Endodermal cell (in vitro differentiated cells): ENCODE results near the gene DPP6. TPM values are rescaled to one million over a fixed set of nuclear protein-coding genes. Genes with fewer than 3 reads are reported as not detected.

Experiments
- DNase-seq: peaks from one replicate; pipeline ENCODE4 v3.0.0-alpha.2; 2017
- H3K27ac ChIP-seq: 2 replicates; pipeline ENCODE4 v1.5.1; 2013; ENCODE audit warnings: mild to moderate bottlenecking, low read depth, low read length, moderate library complexity
- H3K27me3 ChIP-seq: 2 replicates; pipeline ENCODE4 v1.6.1; 2013; ENCODE audit warnings: mild to moderate bottlenecking, low read length, moderate library complexity; ENCODE audit not compliant: insufficient read depth, control insufficient read depth, poor library complexity, severe bottlenecking
- H3K36me3 ChIP-seq: 2 replicates; pipeline ENCODE4 v1.7.0; 2013; ENCODE audit warnings: mild to moderate bottlenecking, low read length, moderate library complexity; ENCODE audit not compliant: control insufficient read depth, insufficient read depth
- H3K4me1 ChIP-seq: one replicate; pipeline ENCODE4 v1.7.0; 2013; ENCODE audit warnings: low read length; ENCODE audit not compliant: control insufficient read depth, insufficient read depth
- H3K4me3 ChIP-seq: 2 replicates; pipeline ENCODE4 v1.5.1; 2013; ENCODE audit warnings: mild to moderate bottlenecking, low read length, moderate library complexity
- H3K9ac ChIP-seq: 2 replicates; pipeline ENCODE4 v1.6.1; 2013; ENCODE audit warnings: mild to moderate bottlenecking, low read length, moderate library complexity; ENCODE audit not compliant: poor library complexity, severe bottlenecking; ENCODE audit errors: extremely low read depth
- H3K9me3 ChIP-seq: 2 replicates; pipeline ENCODE4 v1.6.1; 2013; ENCODE audit warnings: mild to moderate bottlenecking, low read length, moderate library complexity; ENCODE audit not compliant: control insufficient read depth
- H3K27ac Mint-ChIP-seq: 2 replicates; pipeline ENCODE4 v1.8.0; 2020; ENCODE audit warnings: mixed read lengths
- H3K27me3 Mint-ChIP-seq: 2 replicates; pipeline ENCODE4 v1.8.0; 2021; ENCODE audit warnings: mild to moderate bottlenecking, mixed read lengths; ENCODE audit not compliant: insufficient read depth
- H3K36me3 Mint-ChIP-seq: 2 replicates; pipeline ENCODE4 v1.8.0; 2020; ENCODE audit warnings: low read depth, mixed read lengths
- H3K4me1 Mint-ChIP-seq: 2 replicates; pipeline ENCODE4 v1.8.0; 2020; ENCODE audit warnings: mixed read lengths
- H3K4me3 Mint-ChIP-seq: 2 replicates; pipeline ENCODE4 v1.8.0; 2020; ENCODE audit warnings: mild to moderate bottlenecking, moderate library complexity, mixed read lengths
- H3K9me3 Mint-ChIP-seq: 2 replicates; pipeline ENCODE4 v1.8.0; 2020; ENCODE audit warnings: mild to moderate bottlenecking, mixed read lengths
- CTCF ChIP-seq: fragments of 200-600 bp; sonication (generic); conservative IDR thresholded peaks from 2 replicates; pipeline ENCODE4 v1.5.0; 2021; ENCODE audit warnings: antibody characterized with exemption, mild to moderate bottlenecking
- WGBS, 2 experiments: methylation state at CpG; one replicate each; pipeline versions ENCODE4 v1.1.5 to v1.1.7; 2013; ENCODE audit warnings: missing lambda C conversion rate in 2 of 2, mixed read lengths in 1 of 2; ENCODE audit not compliant: insufficient coverage in 1 of 2, insufficient read length in 1 of 2; 5-methylcytosine and 5-hydroxymethylcytosine counted together
- total RNA-seq, 2 donors: library from RNA; stranded (reverse); fragmentation: NEBNext Ultra II Directional in 1 of 2; extraction: Animal tissue kit (Norgen Biotek cat#: 25700) in 1 of 2; gene quantifications; 2 replicates in 1 of 2; 3 replicates in 1 of 2; pipeline ENCODE4 v1.2.1, GENCODE V29; 2021

Gene DPP6
- total RNA-seq, 2 donors from 2014 or later: 1.7 to 3.0 TPM

DNA sequence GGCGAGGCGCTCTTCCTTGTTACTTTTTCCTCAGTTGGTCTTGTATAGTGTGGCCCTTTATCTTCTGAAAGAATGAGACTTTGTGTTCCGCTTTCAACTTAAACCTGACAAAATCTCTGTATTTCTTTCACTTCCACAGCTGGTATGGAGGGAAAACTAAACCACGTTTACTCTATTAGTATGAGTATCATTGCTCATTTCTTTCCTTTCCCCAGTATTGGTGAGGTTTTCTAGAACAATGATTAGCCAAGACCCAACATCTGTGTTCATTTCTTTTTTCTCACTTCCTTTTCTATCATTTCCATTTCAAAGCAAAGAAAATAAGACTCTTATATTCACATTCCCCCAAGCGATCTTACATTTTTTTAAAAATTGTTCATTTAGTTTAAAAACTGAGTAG is 785.4 kb downstream of the DPP6 start:
- no peaks in the 10 kb centered on the region for H3K36me3 Mint-ChIP-seq
- H3K9me3 Mint-ChIP-seq: no peaks in the 10 kb centered on the region
- H3K4me1 ChIP-seq: peaks cover 10% of the 10 kb centered on the region
- H3K27ac Mint-ChIP-seq: no peak overlapping the region
- no peaks in the 10 kb centered on the region for H3K27me3 Mint-ChIP-seq
- peaks cover 26% of the 10 kb centered on the region for H3K4me1 Mint-ChIP-seq
- H3K9me3 ChIP-seq: no peaks in the 10 kb centered on the region
- 82 to 91% methylated on average over 3 to 5 of the region's 5 CpGs for WGBS, 2 experiments
- no peak for DNase-seq
- no peak overlapping the region for H3K4me3 ChIP-seq
- H3K4me3 Mint-ChIP-seq: no peak overlapping the region
- H3K27me3 ChIP-seq: no peaks in the 10 kb centered on the region
- TF ChIP-seq CTCF: no peak
- no peak overlapping the region for H3K27ac ChIP-seq
- no peak overlapping the region for H3K9ac ChIP-seq
- H3K36me3 ChIP-seq: no peaks in the 10 kb centered on the region

DNA sequence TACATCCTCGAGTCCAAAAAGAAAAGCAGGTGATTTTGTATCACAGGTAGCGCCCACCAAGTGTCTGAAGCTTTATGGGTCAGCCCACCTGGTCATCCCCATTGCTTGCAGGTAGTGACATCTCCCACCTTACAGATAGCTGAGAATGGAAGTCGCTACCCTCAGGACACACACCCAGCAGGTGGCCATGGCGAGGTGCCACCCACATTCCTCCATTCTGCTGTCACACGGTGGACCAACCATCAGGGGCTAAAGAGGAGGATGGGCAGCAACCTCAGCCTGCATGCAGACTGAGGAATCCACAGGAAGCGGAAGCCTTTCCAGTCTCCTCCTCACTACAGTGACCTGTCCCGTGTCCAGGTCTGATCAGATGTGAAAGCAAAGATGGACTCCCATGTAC is 787.9 kb downstream of the DPP6 start:
- Mint-ChIP-seq H3K36me3 (no peaks in the 10 kb centered on the region), H3K9me3 (no peaks in the 10 kb centered on the region), H3K27me3 (no peaks in the 10 kb centered on the region), H3K27ac (no peak overlapping the region), H3K4me3 (no peak overlapping the region), H3K4me1 (peaks cover 42% of the 10 kb centered on the region)
- no peaks in the 10 kb centered on the region for H3K9me3 ChIP-seq
- H3K9ac ChIP-seq: no peak overlapping the region
- H3K36me3 ChIP-seq: no peaks in the 10 kb centered on the region
- no peaks in the 10 kb centered on the region for H3K27me3 ChIP-seq
- TF ChIP-seq CTCF: no peak
- no peak overlapping the region for H3K27ac ChIP-seq
- H3K4me3 ChIP-seq: no peak overlapping the region
- 90% methylated on average over 3 to 7 of the region's 7 CpGs for WGBS, 2 experiments
- peak; percentile 62 for DNase-seq
- peaks cover 21% of the 10 kb centered on the region for H3K4me1 ChIP-seq

DNA sequence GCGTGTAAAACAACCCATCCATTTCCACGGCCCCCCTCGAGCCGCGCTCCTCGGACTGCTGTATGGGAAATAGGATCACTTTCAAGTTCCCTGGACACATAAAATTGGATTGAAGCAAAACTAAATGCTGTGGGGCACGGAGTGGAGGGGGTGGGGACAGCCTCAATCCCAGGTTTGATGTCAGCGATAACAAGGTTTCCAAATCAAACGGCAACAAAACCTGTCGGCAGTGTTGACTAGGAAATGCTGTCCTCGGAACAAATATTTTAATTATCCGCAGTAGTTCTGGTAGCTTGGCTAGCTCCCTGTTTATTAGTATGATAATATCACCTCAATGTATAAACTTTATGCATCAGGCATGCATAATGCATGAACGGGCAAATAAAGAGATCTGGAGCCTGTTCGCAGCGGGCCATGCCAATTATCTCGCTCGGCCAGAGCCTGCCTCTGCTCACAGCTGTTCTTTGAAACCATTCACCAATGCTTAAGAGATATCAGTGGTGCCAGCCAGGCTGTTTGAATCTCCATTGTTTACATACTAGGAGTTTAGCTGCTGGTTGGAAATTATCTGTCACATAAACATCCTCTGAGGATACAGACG is 789.6 kb downstream of the DPP6 start:
- Histone ChIP-seq H3K27ac (peak overlapping the region; percentile 69), H3K9me3 (no peaks in the 10 kb centered on the region), H3K36me3 (no peaks in the 10 kb centered on the region), H3K4me1 (peaks cover 21% of the 10 kb centered on the region), H3K4me3 (peak overlapping the region; percentile 48), H3K9ac (no peak overlapping the region), H3K27me3 (no peaks in the 10 kb centered on the region)
- peak overlapping the region; percentile 0 for H3K27ac Mint-ChIP-seq
- H3K27me3 Mint-ChIP-seq: no peaks in the 10 kb centered on the region
- TF ChIP-seq CTCF: no peak
- WGBS, 2 experiments: 72 to 75% methylated on average over 11 to 18 of the region's 18 CpGs
- H3K9me3 Mint-ChIP-seq: no peaks in the 10 kb centered on the region
- no peaks in the 10 kb centered on the region for H3K36me3 Mint-ChIP-seq
- peak overlapping the region; percentile 29 for H3K4me3 Mint-ChIP-seq
- peak; percentile 61 for DNase-seq
- H3K4me1 Mint-ChIP-seq: peaks cover 34% of the 10 kb centered on the region
